B cell (primary cell): ENCODE data around the gene KSR1. TPM values are rescaled to one million over a fixed set of nuclear protein-coding genes. Genes with fewer than 3 reads are reported as not detected.

ENCODE experiments used
- ATAC-seq: fragments of 200-7000 bp; cut with Tn5 transposase; one replicate; pipeline ENCODE4 v1.10.0; 2021; ENCODE audit warnings: low read depth, mild to moderate bottlenecking, moderate number of reproducible peaks, moderate library complexity
- CTCF ChIA-PET: fragments of 350-600 bp; sonication (Branson Sonifier 250); formaldehyde crosslinking; loops from one replicate; lab custom pipeline; 2021; ENCODE audit warnings: antibody characterized with exemption, inconsistent platforms; lab: Charles Lee
- POLR2A ChIA-PET: fragments of 350-600 bp; sonication (Branson Sonifier 250); formaldehyde crosslinking; loops from one replicate; lab custom pipeline; 2021; ENCODE audit warnings: antibody characterized with exemption; lab: Charles Lee
- DNase-seq: peaks from one replicate; pipeline ENCODE4 v3.0.0; 2013
- H2AFZ ChIP-seq: 2 replicates; pipeline ENCODE4 v1.6.1; 2012; ENCODE audit warnings: mild to moderate bottlenecking, low read depth, low read length; ENCODE audit not compliant: insufficient read depth, poor library complexity, severe bottlenecking
- H3K27ac ChIP-seq, 2 donors: 1 replicate in 1 of 2; 2 replicates in 1 of 2; pipeline ENCODE4 v1.5.1; 2012 to 2013; ENCODE audit warnings: low read length in 2 of 2, mild to moderate bottlenecking in 2 of 2, moderate library complexity in 1 of 2
- H3K27me3 ChIP-seq, 4 experiments: fragments of 200-600 bp in 1 of 4; sonication (generic) in 1 of 4; replicated peaks in 1 of 4; 1 replicate in 2 of 4; 2 replicates in 2 of 4; pipeline versions ENCODE4 v1.6.1 to v1.7.0; 2013 to 2016; ENCODE audit warnings: low read length in 3 of 4, mild to moderate bottlenecking in 2 of 4, mixed read lengths in 1 of 4, moderate library complexity in 1 of 4; ENCODE audit not compliant: insufficient read depth in 4 of 4, control insufficient read depth in 3 of 4; ENCODE audit errors: control extremely low read depth in 1 of 4
- H3K36me3 ChIP-seq, 2 experiments: replicated peaks in 1 of 2; 1 replicate in 1 of 2; 2 replicates in 1 of 2; pipeline versions ENCODE4 v1.6.1 to v1.7.1; 2013; ENCODE audit warnings: low read length in 1 of 2; ENCODE audit not compliant: insufficient read depth in 2 of 2, control insufficient read depth in 1 of 2; ENCODE audit errors: control extremely low read depth in 1 of 2, extremely low read depth in 1 of 2
- H3K4me1 ChIP-seq, 2 donors: fragments of 200-600 bp in 1 of 2; sonication (generic) in 1 of 2; 1 replicate in 1 of 2; 2 replicates in 1 of 2; pipeline versions ENCODE4 v1.5.1 to v1.6.1; 2013 to 2017; ENCODE audit warnings: low read length in 2 of 2; ENCODE audit not compliant: control insufficient read depth in 2 of 2, insufficient read depth in 2 of 2
- H3K4me2 ChIP-seq: replicated peaks from 2 replicates; pipeline ENCODE3; 2012; ENCODE audit warnings: mild to moderate bottlenecking, low read depth, low read length; ENCODE audit not compliant: poor library complexity, severe bottlenecking
- H3K4me3 ChIP-seq, 5 experiments: fragments of 200-600 bp in 1 of 5; sonication (generic) in 1 of 5; 1 replicate in 3 of 5; 2 replicates in 2 of 5; pipeline versions ENCODE4 v1.5.1 to v1.7.0; 2011 to 2016; ENCODE audit warnings: low read length in 4 of 5, mild to moderate bottlenecking in 4 of 5, low read depth in 2 of 5, control low read depth in 1 of 5, moderate library complexity in 1 of 5; ENCODE audit not compliant: insufficient read depth in 1 of 5; ENCODE audit errors: control extremely low read depth in 1 of 5, extremely low read depth in 1 of 5
- H3K79me2 ChIP-seq: fragments of 200-600 bp; sonication (generic); one replicate; pipeline ENCODE4 v1.6.0; 2016; ENCODE audit warnings: low read length; ENCODE audit not compliant: control insufficient read depth, insufficient read depth
- H3K9ac ChIP-seq: fragments of 200-600 bp; sonication (generic); 2 replicates; pipeline ENCODE4 v1.6.1; 2017; ENCODE audit warnings: mild to moderate bottlenecking, low read length, moderate library complexity
- H3K9me3 ChIP-seq, 3 donors: one replicate each; pipeline versions ENCODE4 v1.6.1 to v1.7.1; 2013; ENCODE audit warnings: low read length in 2 of 3; ENCODE audit not compliant: control insufficient read depth in 2 of 3, insufficient read depth in 1 of 3; ENCODE audit errors: control extremely low read depth in 1 of 3
- H4K20me1 ChIP-seq: 2 replicates; pipeline ENCODE4 v1.6.0; 2012; ENCODE audit warnings: mild to moderate bottlenecking, low read length; ENCODE audit not compliant: insufficient read depth, control insufficient read depth, poor library complexity, severe bottlenecking
- H3K27ac Mint-ChIP-seq: one replicate; pipeline ENCODE4 v1.8.0; 2021; ENCODE audit warnings: mixed read lengths
- H3K27me3 Mint-ChIP-seq: one replicate; pipeline ENCODE4 v1.8.0; 2021; ENCODE audit warnings: mixed read lengths
- H3K4me1 Mint-ChIP-seq: one replicate; pipeline ENCODE4 v1.8.0; 2021; ENCODE audit warnings: mixed read lengths
- H3K4me3 Mint-ChIP-seq: one replicate; pipeline ENCODE4 v1.8.0; 2021; ENCODE audit warnings: mixed read lengths
- H3K9me3 Mint-ChIP-seq: one replicate; pipeline ENCODE4 v1.8.0; 2022; ENCODE audit warnings: mixed read lengths; ENCODE audit not compliant: insufficient read depth
- EZH2 ChIP-seq: IDR thresholded peaks from 2 replicates; pipeline ENCODE4 v1.6.1; 2012; ENCODE audit warnings: borderline replicate concordance, low read depth, mild to moderate bottlenecking, moderate library complexity, low read length; ENCODE audit not compliant: insufficient read depth, poor library complexity, severe bottlenecking
- WGBS: methylation state at CpG from one replicate; pipeline ENCODE4 v1.1.5; 2013; ENCODE audit warnings: missing lambda C conversion rate; ENCODE audit not compliant: insufficient coverage; 5-methylcytosine and 5-hydroxymethylcytosine counted together
- intact Hi-C: fragments of 100-400 bp; cut with micrococcal nuclease; formaldehyde crosslinking; loops from one replicate; pipeline ENCODE4 v1.10.0; 2022
- polyA plus RNA-seq: library from polyadenylated mRNA; depleted of rRNA; stranded (reverse); fragments of >200 nt; gene quantifications from 2 replicates; pipeline ENCODE4 v1.2.3, GENCODE V29; 2012
- total RNA-seq, 2 donors: library from RNA; stranded (reverse); fragments of 120-200 nt in 1 of 2; gene quantifications; 1 replicate in 1 of 2; 2 replicates in 1 of 2; pipeline versions ENCODE4 v1.2.3 to v1.2.4, GENCODE V29; 2013 to 2022
- TF ChIP-seq, protein P1 (sequence below): fragments of 200-600 bp; IDR thresholded peaks from one replicate; pipeline ENCODE4 v1.8.0; 2022; ENCODE audit warnings: antibody characterized with exemption, mild to moderate bottlenecking

Gene KSR1
- total and polyA plus RNA-seq, 2 donors (not counting 1 experiment from before 2014, with no cell fraction given): 27.5 to 85.6 TPM

DNA sequence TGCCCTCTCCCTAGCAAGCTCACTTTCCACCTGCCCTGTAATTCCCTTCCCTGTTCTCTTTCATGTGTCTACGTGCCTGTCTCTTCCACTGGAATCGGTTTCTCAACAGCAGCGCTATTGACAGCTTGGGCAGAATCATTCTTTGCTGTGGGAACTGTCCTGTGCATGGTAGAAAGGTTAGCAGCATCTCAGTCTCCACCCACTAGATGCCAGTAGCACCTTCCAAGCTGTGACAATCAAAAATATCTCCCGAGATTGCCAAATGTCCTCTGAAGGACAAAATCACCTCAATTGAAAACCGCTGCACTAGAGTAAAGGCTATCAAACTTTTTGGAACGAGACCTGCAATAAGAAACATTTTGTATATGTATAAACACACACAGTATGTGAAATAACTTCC lies 41.6 kb upstream of the KSR1 start:
- Histone ChIP-seq H3K79me2 (no peaks in the 10 kb centered on the region), H3K27me3 (no peaks in the 10 kb centered on the region), H3K4me3 (no peak overlapping the region), H3K4me2 (no peak overlapping the region), H3K9ac (no peak overlapping the region), H3K9me3 (no peaks in the 10 kb centered on the region), H3K27ac (no peak overlapping the region), H3K4me1 (peaks cover 13 to 15% of the 10 kb centered on the region in 2 donors), H4K20me1 (no peaks in the 10 kb centered on the region), H2AFZ (no peak overlapping the region), H3K36me3 (no peaks in the 10 kb centered on the region)
- H3K4me3 Mint-ChIP-seq: no peak overlapping the region
- TF ChIP-seq, protein P1, sequence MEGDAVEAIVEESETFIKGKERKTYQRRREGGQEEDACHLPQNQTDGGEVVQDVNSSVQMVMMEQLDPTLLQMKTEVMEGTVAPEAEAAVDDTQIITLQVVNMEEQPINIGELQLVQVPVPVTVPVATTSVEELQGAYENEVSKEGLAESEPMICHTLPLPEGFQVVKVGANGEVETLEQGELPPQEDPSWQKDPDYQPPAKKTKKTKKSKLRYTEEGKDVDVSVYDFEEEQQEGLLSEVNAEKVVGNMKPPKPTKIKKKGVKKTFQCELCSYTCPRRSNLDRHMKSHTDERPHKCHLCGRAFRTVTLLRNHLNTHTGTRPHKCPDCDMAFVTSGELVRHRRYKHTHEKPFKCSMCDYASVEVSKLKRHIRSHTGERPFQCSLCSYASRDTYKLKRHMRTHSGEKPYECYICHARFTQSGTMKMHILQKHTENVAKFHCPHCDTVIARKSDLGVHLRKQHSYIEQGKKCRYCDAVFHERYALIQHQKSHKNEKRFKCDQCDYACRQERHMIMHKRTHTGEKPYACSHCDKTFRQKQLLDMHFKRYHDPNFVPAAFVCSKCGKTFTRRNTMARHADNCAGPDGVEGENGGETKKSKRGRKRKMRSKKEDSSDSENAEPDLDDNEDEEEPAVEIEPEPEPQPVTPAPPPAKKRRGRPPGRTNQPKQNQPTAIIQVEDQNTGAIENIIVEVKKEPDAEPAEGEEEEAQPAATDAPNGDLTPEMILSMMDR: no peak
- DNase-seq (no peak), ATAC-seq (no peak)
- intact Hi-C loops: no loop called here
- ChIA-PET CTCF (interaction anchor here (4.3 kb wide), 1 partner anchor 186 kb away, joined by 30 read pairs; no protein-coding TSS in a partner anchor), POLR2A (no interaction called here)
- H3K27ac Mint-ChIP-seq: no peak overlapping the region
- 100% methylated on average over 5 of the region's 6 CpGs for WGBS
- H3K27me3 Mint-ChIP-seq: peaks cover 3% of the 10 kb centered on the region
- peaks cover 4% of the 10 kb centered on the region for H3K4me1 Mint-ChIP-seq
- H3K9me3 Mint-ChIP-seq: no peaks in the 10 kb centered on the region

DNA sequence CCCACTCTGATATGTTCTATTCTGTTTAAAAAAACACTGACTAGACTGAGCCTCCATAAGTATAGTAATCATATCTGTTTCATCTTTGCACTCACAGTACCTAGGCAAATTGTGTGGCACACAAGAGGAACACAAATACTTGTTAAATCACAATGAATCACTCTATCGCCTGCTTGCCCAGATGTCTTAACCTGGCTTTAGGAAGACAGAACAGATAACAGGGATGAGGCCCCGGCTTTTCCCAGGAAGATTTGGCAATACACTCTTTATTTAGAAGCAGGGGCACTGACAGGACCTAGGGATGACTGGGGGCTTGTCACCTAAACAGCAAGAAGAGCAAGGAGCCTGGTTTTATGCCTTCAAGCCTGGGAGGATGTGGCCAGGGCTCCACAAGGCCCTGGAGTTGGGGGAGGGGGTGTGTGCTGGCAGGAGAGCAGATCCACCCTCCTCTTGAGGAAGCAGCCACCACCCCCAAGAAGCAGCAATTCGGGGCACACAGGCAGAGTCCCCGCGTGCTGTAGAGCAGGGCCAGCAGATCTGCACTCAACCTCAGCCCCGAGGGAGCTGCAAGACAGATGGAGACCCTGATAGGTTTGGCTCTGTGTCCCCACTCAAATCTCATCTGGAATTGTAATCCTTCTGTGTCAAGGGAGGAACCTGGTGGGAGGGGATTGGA lies 41.0 kb upstream of the KSR1 start:
- 47% methylated on average over 5 of the region's 6 CpGs for WGBS
- H3K79me2 ChIP-seq: no peaks in the 10 kb centered on the region
- no peak overlapping the region for H3K27ac ChIP-seq
- Mint-ChIP-seq H3K4me1 (peaks cover 4% of the 10 kb centered on the region), H3K27me3 (no peaks in the 10 kb centered on the region), H3K4me3 (no peak overlapping the region), H3K9me3 (no peaks in the 10 kb centered on the region), H3K27ac (no peak overlapping the region)
- H3K27me3 ChIP-seq: no peaks in the 10 kb centered on the region
- ATAC-seq: no peak
- H3K4me2 ChIP-seq: no peak overlapping the region
- no peaks in the 10 kb centered on the region for H3K36me3 ChIP-seq
- H3K9ac ChIP-seq: no peak overlapping the region
- ChIA-PET CTCF (interaction anchor here (4.3 kb wide), 1 partner anchor 186 kb away, joined by 30 read pairs; no protein-coding TSS in a partner anchor), POLR2A (no interaction called here)
- TF ChIP-seq, protein P1: no peak
- no peak for TF ChIP-seq EZH2
- no peak for DNase-seq
- no peaks in the 10 kb centered on the region for H3K9me3 ChIP-seq
- H4K20me1 ChIP-seq: no peaks in the 10 kb centered on the region
- H3K4me1 ChIP-seq: peaks cover 13 to 15% of the 10 kb centered on the region in 2 donors
- H2AFZ ChIP-seq: no peak overlapping the region
- intact Hi-C loops: no loop called here
- no peak overlapping the region for H3K4me3 ChIP-seq
